Activated T-helper 1 cell treated with anti-CD3 and anti-CD28 coated beads, Interleukin-2, amount 50 U/mL, for 16 hours (primary cell): ENCODE results near the gene B4GALNT2.

Experiments used
- DNase-seq, 2 donors: peaks; one replicate each; pipeline ENCODE4 v3.0.0-alpha.2; 2020; ENCODE audit warnings: low read depth in 1 of 2, low spot score in 1 of 2

The B4GALNT2 gene

DNA sequence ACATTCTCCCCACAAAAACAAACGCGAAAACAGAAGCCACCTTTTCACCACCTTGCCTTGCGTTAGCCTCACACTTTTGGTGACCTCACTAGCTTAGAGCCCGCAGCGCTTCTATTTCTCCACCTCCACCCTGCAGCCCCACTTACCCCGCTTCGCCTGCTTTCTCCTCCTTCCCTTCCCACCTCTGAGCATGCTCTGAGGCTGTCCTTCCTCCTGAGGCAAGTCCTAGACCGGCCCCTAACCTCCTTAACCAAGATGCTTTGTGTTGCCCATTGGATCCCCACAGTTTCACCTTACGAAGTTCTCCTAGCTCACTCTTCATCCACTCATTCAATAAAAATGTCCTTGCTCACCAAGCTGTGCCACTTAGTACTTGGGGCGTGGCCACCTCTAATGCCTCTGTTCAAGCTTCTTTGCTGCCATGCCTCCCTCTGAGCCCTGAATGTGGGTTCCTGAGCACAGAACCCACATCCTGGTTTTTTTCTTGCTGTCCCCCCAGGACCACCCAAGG is 76.5 kb downstream of the B4GALNT2 start:
- no peak for DNase-seq

DNA sequence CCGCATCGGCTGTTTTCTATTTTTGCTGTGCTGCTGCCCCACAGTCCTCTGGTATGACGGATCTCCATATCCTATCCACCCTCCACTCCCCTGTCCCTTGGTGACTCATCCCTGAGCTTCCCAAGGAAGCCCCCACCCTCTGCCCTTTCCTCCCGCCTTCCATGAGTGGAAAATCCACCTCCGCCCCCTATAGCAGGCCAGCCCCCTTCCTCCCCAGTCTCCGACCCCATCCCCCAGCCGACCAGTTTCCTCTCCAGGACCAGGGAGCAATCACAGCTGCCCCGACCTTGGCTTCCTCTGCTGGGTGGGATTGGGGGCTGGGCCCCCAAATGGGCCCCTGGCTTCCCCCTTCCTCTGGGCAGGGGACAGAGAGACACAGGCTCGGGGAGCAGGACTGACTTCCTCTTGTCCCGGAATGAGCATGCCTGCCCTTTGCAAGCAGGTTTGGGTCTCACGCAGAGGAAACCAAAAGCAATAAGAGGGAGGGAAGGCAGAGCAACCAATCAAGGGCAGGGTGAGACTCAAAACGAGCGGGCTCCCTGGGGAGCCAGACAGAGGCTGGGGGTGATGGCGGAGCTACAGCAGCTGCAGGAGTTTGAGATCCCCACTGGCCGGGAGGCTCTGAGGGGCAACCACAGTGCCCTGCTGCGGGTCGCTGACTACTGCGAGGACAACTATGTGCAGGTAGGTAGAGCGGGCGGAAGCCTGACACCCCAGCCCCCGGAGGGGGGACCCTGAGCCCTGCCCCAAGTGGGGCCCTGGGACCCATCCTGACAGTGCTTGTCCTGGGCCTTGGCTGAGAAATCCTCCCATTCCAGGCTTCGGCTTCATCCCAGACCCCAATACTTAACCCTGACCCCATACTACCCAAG is 77.8 kb downstream of the B4GALNT2 start, which contains the start of the genes ABI3 and GNGT2:
TSS of gene ABI3 (plus strand) at position 550 of the 872 bp plus-strand sequence. CDS start at position 568, 18 bp downstream.
TSS of gene GNGT2 (minus strand) at position 417 of the 872 bp plus-strand sequence. CDS start 3,152 bp downstream, outside the sequence.
- peak; percentile 18 to 45 for DNase-seq

DNA sequence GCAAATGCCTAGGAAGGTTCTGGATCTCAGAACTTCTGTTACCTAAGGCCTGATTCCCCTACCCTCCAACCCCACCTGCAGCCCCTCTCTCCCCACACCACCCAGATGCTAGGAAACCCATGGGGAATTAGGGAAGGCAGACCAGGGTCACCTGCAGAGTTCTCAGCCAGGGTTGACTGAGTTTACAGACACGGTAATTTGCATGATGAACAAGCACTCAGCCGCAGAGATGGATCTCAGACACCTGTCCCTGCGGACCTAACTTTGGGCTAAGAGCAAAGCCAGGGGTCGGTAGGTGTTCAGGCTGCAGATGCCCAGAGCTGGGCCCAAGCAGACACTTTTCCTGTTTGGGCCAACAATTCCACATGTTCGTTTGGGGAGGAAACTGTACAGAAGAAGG is 80.8 kb downstream of the B4GALNT2 start:
- no peak for DNase-seq

DNA sequence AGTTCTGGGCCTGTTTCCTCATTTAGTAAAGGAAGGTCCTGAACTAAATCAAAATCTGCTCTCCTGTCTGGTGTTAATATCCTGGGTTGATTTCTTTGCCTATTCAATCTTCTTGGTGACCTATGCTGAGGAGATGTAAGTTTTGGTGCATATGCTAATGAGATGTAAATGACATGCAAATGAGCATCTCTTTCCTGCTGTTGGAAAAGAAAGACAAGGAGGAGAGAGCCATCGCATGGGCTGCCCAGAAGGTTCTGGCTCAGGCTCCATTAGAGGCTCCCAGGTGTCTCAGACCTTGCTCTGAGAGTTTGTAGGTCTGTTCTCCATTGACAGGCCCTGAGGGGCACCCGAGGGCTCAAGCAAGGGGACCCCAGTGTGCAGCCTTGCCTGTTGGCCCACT is 81.3 kb downstream of the B4GALNT2 start:
- no peak for DNase-seq

DNA sequence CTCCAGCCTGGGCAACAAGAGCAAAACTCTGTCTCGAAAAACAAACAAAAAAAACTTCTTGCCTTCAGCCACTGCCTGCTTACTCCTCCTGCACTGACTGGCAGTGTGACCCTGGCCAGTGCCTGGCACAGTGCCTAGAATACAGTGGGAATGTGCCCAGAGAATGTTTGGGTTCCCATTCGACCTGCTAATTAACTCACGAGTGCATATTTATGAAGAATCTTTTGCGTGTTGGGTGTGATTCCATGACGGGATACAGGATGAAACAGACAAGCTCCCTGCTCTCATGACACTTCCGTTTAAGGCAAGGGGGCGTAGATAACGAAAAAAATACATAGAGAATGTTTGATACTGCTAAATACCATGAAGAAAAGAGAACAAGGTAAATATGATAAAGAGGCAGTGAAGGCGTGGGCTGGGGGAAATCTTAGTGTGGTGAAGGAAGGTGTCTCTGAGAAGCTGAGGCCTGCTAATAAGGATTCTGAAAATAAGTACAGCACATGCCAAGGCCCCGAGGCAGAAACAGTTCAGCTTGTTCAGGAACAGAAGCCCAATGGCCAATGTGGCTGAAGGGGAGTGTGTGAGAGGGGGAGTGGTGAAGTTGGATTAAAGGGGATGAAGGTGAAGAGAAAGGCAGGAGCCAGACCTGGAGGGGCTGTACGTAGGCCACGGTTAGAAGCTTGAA is 82.2 kb downstream of the B4GALNT2 start:
- no peak for DNase-seq

DNA sequence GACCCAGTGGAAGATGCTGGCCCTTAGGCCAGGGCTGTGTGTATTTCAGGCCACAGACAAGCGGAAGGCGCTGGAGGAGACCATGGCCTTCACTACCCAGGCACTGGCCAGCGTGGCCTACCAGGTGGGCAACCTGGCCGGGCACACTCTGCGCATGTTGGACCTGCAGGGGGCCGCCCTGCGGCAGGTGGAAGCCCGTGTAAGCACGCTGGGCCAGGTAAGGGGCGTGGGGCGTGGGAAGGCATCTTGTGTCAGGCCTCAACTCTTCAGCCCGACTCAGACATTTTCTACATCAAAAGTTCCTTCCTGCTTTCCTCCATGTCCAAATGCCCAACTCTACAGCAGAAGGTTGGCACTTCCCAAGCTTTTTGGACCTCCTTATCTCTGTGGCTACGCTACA is 83.9 kb downstream of the B4GALNT2 start:
- no peak for DNase-seq

DNA sequence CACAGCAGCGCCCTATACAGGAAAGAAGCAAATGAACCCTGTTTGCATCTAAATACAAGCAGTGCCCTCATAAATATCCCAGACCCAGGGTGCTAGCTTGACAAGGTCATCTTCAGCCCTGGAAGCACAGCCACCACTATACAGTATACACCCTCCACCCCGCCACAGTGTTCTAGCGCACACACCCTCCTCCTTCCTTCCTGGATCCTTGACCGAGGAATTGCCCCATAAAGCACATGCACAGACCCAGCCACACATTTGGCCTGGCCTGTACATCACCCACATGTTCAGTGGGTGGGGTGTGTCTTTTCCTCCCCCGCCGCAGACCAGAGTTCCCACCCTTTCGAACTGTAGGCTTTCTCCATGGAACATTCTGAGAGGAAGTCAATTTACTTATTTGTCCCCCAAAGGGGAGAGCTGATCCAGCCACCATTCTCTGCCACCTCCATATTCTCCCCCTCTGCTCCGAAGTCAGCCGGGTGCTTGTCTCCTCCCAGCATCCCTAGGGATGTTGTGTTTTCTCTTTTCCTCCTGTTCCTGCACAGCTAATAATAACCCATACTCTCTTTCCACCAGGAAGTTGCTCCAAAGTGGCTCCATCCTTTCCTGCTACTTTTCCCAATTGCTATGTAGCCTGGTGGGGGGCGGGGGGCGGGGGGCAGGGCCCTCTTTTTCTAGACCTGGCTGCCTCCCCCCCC is 84.5 kb downstream of the B4GALNT2 start:
- DNase-seq = no peak

DNA sequence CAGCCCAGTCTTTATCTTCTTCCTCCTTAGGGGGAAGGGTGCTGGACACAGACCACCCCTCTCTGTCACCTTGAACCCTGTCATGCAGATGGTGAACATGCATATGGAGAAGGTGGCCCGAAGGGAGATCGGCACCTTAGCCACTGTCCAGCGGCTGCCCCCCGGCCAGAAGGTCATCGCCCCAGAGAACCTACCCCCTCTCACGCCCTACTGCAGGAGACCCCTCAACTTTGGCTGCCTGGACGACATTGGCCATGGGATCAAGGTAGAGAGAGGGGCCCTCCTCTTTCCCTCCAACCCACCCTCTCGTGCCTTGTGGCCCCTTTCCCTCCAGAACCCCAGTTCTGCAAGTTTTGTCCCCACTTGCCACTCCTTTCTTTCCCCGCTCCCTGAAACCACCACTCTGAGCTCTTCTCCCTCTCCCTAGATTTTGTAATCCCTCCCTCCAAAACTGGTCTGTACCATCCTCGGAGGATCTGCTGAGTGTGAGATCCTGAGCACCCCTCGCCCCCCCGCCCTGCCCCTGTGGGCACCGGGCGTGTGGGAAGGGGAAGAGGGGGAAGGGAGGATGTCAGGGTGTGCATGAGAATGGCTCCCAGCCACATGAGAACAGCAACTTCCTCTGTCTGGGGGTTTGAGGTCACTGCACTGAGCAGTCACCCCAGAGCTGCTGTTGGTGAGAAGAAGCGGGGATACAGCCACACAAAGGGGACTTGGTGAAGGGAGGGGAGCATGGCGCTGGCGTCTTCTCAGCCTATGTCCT is 85.3 kb downstream of the B4GALNT2 start:
- peak in 1 of 2 donors; percentile 40 for DNase-seq

DNA sequence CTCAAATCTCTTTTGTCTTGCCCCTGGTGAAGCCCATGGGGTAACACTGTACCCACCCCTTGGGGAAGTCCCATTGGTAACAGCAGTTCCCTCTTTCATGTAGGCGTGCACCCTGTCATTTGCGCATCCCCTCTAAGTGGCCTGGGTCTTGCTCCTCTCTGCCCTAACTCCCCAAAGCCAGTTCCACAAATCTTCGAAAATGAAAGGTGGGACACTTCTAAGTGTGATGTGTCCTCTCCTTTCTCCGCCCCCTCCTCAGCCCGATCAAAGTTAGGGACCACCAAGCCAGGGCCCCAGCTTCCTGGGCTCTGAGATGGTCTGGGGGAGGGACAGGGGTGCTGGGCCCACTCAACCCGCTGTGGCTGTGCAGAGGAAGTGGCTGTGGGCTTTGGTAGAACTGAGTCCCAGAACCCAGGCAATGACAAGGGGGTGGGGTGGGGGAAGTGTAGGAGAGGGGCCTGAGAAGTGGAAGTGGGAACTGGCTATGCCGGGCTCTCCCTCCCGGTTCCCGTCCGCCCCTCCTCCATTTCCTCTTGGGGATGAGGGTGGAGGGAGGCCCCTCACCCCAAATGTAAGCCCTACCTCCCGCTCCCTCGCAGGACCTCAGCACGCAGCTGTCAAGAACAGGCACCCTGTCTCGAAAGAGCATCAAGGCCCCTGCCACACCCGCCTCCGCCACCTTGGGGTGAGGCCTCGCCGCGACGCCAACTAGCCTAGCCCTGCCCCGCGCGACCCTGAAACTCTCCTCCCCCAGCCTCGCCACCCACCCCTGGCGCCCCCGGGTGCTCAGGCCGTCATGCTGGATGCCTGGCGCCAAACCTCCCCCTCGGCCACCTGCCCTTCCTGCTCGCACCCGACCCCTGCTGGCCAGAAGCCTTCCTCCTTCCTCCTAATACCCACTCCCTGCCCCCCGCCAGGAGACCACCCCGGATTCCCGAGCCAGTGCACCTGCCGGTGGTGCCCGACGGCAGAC is 86.7 kb downstream of the B4GALNT2 start:
- no peak for DNase-seq

DNA sequence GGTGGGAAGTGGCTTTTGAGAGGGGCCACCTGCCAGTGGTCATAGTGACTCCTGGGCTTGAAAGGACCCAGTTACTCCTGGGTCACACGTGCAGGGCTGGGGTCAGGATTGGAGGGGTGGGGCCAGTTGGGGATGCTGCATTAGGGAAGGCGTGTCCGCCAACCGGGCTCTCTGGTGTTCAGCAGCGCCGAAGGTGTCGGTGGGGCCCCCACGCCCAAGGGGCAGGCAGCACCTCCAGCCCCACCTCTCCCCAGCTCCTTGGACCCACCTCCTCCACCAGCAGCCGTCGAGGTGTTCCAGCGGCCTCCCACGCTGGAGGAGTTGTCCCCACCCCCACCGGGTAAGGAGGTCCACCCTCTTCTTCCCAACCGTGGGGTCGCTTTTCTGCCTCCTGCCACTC is 87.4 kb downstream of the B4GALNT2 start:
- DNase-seq = no peak

DNA sequence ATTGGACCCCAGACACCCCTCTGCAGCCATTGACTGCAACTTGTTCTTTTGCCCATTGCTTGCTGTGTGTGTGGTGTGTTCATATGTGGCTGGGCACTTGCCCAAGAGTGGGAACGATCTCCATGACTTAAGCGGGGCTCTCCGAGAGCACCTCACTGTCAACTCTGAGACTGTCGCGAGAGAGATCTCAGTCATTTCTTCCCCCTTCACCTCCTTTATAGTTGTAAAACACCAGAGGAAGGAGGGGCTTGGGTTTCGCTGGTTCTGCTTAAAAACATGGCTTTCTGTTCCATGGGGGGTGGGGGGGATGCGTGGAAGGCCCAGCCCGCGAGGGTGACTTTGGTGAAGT is 90.6 kb downstream of the B4GALNT2 start:
- no peak for DNase-seq

DNA sequence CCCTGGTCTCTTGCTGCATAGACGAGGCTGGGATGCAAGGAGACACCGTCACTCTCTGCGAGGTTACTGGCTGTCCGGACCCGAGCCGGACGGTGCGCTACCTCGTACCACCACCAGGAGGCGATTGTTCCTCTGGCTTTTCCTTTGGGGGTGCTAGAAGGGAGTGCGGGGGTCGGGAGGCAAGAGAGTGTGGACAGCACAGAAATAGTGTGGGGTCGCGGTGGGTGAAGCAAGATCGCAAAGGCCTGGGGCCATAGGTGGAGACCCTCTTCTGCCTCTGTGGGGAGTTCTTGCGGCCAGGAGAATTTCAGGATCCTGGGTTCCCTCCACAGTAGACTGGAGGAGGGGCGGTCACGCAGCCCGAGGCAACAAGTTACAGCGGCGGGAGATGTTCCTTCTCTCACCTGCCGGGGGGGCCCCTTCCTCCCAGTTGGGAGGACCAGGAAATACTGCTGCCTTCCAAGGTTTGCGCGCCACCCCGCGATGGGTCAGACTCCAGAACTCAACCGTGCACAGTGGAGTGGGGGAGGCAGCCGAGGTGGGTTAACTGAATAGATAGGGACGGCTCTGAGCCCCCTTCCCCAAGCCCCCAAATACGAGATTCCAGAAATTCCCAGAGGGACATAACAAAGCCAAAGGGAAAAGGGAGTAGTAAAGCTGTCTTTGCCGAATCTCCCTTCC is 91.1 kb downstream of the B4GALNT2 start:
- DNase-seq = peak; percentile 37 to 41

DNA sequence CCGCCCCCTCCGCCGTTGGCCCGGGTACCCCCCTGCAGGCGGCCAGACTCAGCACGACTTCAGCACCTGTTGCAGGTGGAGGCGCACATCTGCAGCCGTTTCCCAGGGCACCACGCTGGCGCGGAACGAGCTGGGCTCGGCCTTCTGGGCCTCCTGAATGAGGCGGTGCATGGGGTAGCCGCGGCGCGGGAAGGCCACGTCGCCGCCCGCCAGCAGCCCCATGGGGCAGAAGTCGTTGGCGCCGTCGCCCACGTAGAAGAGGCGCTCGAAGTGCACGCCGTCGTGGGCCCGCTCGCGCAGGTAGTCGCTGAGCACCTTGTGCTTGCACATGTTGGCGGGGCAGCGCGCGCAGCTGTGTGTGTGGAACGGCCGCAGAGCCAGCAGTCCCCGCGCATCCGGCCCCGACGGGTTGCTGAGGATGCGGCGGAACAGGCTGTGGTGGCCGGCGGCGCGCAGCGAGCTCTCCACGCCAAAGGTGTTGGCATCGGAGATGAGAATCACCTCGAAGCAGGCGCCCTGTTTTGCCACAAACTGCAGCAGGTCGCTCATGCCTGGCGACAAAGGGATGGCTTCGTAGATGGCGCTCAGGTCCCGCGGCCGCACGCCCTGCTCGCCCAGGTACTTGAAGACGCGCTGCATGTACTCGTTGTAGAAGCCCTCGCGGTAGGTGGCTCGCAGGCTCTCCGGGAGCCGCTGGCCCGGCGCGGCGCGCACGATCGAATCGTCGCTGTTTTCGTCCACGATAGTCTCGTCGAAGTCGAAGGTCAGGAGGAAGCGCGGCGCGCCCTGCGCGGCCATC is 91.8 kb downstream of the B4GALNT2 start:
- peak in 1 of 2 donors; percentile 26 for DNase-seq

DNA sequence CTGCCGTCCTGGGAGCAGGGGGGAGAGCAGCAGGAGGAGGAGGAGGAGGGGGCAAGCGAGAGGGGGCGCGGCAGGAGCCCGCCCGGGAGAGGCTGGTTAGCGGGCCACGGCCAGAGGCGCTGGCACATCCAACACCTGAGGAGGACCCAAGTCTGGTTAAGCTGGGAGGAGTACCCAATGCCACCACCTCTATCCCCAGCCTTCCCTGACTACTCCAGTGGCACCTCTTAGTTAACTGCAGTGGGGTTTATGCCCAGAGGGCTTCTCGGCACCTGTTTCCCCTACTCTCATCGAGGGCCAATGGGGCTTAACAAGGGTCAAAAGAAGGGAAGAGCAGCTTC is 92.4 kb downstream of the B4GALNT2 start:
- DNase-seq = no peak

DNA sequence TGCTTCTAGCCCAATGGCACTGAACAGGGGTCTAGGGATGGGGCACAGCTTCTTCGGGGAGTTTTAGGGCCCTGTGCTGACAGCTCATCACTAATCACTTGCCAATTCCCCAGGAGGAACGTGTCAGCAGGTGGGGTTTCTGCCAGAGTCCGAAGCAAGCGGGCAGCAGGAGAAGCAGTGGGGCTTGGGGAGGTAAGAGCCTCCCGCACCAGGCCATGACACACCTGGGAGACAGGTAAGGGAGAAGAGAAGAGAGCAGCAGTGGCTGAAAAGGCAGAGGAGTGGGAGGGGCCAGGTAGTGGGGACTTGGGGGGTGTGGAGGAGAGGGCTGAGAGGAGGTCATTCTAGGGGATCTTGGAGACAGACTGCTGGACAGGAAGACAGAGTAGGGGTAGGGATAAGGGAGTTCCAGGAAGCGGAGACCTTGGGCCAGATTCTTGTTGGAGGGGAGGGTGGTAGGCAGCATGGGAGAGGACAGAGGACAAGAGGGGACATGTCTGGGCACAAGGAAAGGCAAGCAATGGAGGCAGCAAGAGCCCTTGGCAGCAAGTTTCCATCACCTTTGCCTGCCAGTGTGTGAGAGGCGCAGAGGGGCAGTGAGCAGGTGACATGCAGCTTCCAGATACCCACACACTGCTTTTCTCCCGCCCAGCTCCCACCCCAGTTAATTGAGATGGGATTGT is 93.1 kb downstream of the B4GALNT2 start:
- DNase-seq = no peak
